Measurements from ENCODE around the gene CLASP1.

DNA sequence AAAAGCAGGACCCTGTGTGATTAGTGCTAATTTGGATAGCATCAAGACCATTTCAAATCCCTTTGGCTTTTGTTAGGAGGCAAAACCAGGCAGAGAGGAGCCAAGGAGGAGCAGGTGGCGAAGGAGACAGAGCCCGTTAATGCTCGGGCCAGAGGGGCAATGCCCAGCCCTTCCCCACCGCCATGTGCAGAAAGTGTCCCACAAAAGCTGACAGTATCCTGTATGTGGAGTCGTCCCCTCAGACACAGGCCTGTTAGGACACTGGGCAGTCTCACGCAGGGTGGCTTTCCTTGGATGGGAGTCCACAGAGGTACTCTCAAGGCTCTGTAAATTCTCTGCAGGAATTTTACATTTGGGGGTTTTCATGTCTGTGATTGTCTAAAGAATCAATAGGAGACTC, 319.5 kb downstream of the CLASP1 start:
- TF ChIP-seq, protein P1, sequence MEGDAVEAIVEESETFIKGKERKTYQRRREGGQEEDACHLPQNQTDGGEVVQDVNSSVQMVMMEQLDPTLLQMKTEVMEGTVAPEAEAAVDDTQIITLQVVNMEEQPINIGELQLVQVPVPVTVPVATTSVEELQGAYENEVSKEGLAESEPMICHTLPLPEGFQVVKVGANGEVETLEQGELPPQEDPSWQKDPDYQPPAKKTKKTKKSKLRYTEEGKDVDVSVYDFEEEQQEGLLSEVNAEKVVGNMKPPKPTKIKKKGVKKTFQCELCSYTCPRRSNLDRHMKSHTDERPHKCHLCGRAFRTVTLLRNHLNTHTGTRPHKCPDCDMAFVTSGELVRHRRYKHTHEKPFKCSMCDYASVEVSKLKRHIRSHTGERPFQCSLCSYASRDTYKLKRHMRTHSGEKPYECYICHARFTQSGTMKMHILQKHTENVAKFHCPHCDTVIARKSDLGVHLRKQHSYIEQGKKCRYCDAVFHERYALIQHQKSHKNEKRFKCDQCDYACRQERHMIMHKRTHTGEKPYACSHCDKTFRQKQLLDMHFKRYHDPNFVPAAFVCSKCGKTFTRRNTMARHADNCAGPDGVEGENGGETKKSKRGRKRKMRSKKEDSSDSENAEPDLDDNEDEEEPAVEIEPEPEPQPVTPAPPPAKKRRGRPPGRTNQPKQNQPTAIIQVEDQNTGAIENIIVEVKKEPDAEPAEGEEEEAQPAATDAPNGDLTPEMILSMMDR (IDR thresholded peaks at IDR 0.05): no peak
- no peak for TF ChIP-seq POLR2A (IDR thresholded peaks at IDR 0.05)
